Measurements from ENCODE around the gene DEFB115. TPM values are rescaled to one million over a fixed set of nuclear protein-coding genes. Genes with fewer than 3 reads are reported as not detected.
A peak's percentile ranks its signal among the peaks of the same experiment; 100 is the strongest.

DEFB115 gene
- not detected for total RNA-seq
- not detected for polyA plus RNA-seq (ENCODE audit: insufficient read depth, low read depth, low replicate concordance)
- long read RNA-seq, donor 1: 0 reads
- long read RNA-seq, donor 2: 0 reads
- long read RNA-seq, donor 3: 0 reads
- long read RNA-seq, donor 4: 0 reads
- long read RNA-seq, donor 5: 0 reads
- long read RNA-seq, donor 6: 0 reads
- long read RNA-seq, donor 7: 0 reads
- long read RNA-seq, donor 8: 0 reads
- long read RNA-seq, donor 9: 0 reads
- long read RNA-seq, donor 10: 0 reads

- intact Hi-C loops (cut with DNase I): no loop called here
- no peak for DNase-seq
- H3K36me3 ChIP-seq (ENCODE audit: control insufficient read depth in 2 of 3, insufficient read depth in 3 of 3, low read length in 3 of 3): no peaks in the 10 kb centered on the region
- no peak within 1 kb of the TSS for H3K4me3 ChIP-seq (ENCODE audit: low read length in 3 of 3)
- H3K27ac ChIP-seq (ENCODE audit: low read depth in 2 of 2, low read length in 2 of 2): no peak within 1 kb of the TSS
- FAIRE-seq: no peak
- no peaks in the 10 kb centered on the region for H3K4me1 ChIP-seq (ENCODE audit: control insufficient read depth in 2 of 3, insufficient read depth in 2 of 3, low read depth in 1 of 3, low read length in 3 of 3)
- H3K9me3 ChIP-seq (ENCODE audit: control insufficient read depth in 2 of 3, insufficient read depth in 1 of 3, low read length in 3 of 3): no peaks in the 10 kb centered on the region
- no peaks in the 10 kb centered on the region for H3K27me3 ChIP-seq (ENCODE audit: control insufficient read depth, insufficient read depth, low read length)
- TF ChIP-seq CTCF (IDR thresholded peaks at IDR 0.05; ENCODE audit: borderline replicate concordance, extremely low read depth, insufficient read depth): no peak
- H3K9ac ChIP-seq (ENCODE audit: low read length in 3 of 3): no peak within 1 kb of the TSS
Observed at GRCh38 chr20:31257364-31257763, at the start of gene DEFB115. Gene DEFB115 (plus strand): TSS chr20:31257664. CDS start chr20:31257664, 0 bp downstream.

GRCh38 chr20:31236953-31237352 lies 20.5 kb upstream of the DEFB115 start:
- Histone ChIP-seq H3K27ac (ENCODE audit: low read depth in 2 of 2, low read length in 2 of 2) (no peak overlapping the region), H3K9ac (ENCODE audit: low read length in 3 of 3) (no peak overlapping the region), H3K36me3 (ENCODE audit: control insufficient read depth in 2 of 3, insufficient read depth in 3 of 3, low read length in 3 of 3) (no peaks in the 10 kb centered on the region), H3K9me3 (ENCODE audit: control insufficient read depth in 2 of 3, insufficient read depth in 1 of 3, low read length in 3 of 3) (peaks cover 18 to 91% (median 21%) of the 10 kb centered on the region in 3 donors), H3K27me3 (ENCODE audit: control insufficient read depth, insufficient read depth, low read length) (no peaks in the 10 kb centered on the region), H3K4me1 (ENCODE audit: control insufficient read depth in 2 of 3, insufficient read depth in 2 of 3, low read depth in 1 of 3, low read length in 3 of 3) (no peaks in the 10 kb centered on the region), H3K4me3 (ENCODE audit: low read length in 3 of 3) (no peak overlapping the region)
- no peak for TF ChIP-seq CTCF (IDR thresholded peaks at IDR 0.05; ENCODE audit: borderline replicate concordance, extremely low read depth, insufficient read depth)
- intact Hi-C loops (cut with DNase I): no loop called here
- DNase-seq (no peak), FAIRE-seq (no peak)

GRCh38 chr20:31237763-31238162 lies 19.7 kb upstream of the DEFB115 start:
- FAIRE-seq (no peak), DNase-seq (no peak)
- H3K9me3 ChIP-seq (ENCODE audit: control insufficient read depth in 2 of 3, insufficient read depth in 1 of 3, low read length in 3 of 3): peaks cover 18 to 94% (median 26%) of the 10 kb centered on the region in 3 donors

More at GRCh38 chr20:31237763-31238162, 19.7 kb upstream of the DEFB115 start:
- H3K27me3 ChIP-seq (ENCODE audit: control insufficient read depth, insufficient read depth, low read length): no peaks in the 10 kb centered on the region
- no peak overlapping the region for H3K27ac ChIP-seq (ENCODE audit: low read depth in 2 of 2, low read length in 2 of 2)
- peak overlapping the region in 1 of 3 donors; percentile 17 for H3K4me3 ChIP-seq (ENCODE audit: low read length in 3 of 3)
- TF ChIP-seq CTCF (IDR thresholded peaks at IDR 0.05; ENCODE audit: borderline replicate concordance, extremely low read depth, insufficient read depth): no peak
- intact Hi-C loops (cut with DNase I): no loop called here
- no peak overlapping the region for H3K9ac ChIP-seq (ENCODE audit: low read length in 3 of 3)
- no peaks in the 10 kb centered on the region for H3K36me3 ChIP-seq (ENCODE audit: control insufficient read depth in 2 of 3, insufficient read depth in 3 of 3, low read length in 3 of 3)
- H3K4me1 ChIP-seq (ENCODE audit: control insufficient read depth in 2 of 3, insufficient read depth in 2 of 3, low read depth in 1 of 3, low read length in 3 of 3): no peaks in the 10 kb centered on the region
